ENCODE results near the gene FBXL7.

- TF ChIP-seq CTCF (conservative IDR thresholded peaks at IDR 0.05 in 1 of 2, IDR thresholded peaks at IDR 0.05 in 1 of 2; ENCODE audit: low read depth in 1 of 2, low read length in 2 of 2) (no peak), EZH2 (IDR thresholded peaks at IDR 0.05; ENCODE audit: low read length, missing control alignments) (no peak)
Measured at GRCh38 chr5:15640116-15640515, 140.1 kb downstream of the FBXL7 start.

Measured in fibroblast of lung (primary cell).